GM12872 (cell line): Measurements from ENCODE around the gene ATP5F1E.

Experiments
- TF ChIP-seq, protein P1 (sequence below): IDR thresholded peaks from 3 replicates; pipeline ENCODE4 v1.5.1; 2011; ENCODE audit warnings: low read depth, mild to moderate bottlenecking, low read length, moderate library complexity; ENCODE audit not compliant: insufficient read depth

The ATP5F1E gene

DNA sequence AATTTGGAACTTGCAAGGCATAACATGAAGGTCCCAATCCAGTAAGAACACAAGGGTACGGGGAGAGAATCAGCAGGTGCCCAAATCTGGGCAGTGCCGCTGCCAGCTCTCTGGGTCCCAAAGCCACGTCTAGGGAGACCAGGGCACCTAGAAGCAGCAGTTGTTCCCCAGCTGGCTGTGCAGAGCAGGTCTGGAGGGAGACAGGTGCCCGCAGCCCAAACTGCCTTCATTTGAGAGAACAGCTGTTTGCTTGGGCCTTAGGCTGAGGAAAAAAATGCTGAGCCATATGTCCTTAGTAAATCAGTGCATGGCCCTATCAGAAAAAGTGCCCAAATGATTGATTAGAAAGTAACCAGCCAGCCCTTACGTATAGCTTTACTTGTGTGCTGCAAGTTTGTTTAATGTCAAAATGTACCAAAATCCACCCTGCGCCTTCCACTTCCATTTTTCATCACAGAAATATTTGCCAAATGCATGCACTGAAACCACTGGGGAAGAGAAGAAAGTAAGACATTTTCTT lies 19.6 kb upstream of the ATP5F1E start:
- TF ChIP-seq, protein P1, sequence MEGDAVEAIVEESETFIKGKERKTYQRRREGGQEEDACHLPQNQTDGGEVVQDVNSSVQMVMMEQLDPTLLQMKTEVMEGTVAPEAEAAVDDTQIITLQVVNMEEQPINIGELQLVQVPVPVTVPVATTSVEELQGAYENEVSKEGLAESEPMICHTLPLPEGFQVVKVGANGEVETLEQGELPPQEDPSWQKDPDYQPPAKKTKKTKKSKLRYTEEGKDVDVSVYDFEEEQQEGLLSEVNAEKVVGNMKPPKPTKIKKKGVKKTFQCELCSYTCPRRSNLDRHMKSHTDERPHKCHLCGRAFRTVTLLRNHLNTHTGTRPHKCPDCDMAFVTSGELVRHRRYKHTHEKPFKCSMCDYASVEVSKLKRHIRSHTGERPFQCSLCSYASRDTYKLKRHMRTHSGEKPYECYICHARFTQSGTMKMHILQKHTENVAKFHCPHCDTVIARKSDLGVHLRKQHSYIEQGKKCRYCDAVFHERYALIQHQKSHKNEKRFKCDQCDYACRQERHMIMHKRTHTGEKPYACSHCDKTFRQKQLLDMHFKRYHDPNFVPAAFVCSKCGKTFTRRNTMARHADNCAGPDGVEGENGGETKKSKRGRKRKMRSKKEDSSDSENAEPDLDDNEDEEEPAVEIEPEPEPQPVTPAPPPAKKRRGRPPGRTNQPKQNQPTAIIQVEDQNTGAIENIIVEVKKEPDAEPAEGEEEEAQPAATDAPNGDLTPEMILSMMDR: no peak

DNA sequence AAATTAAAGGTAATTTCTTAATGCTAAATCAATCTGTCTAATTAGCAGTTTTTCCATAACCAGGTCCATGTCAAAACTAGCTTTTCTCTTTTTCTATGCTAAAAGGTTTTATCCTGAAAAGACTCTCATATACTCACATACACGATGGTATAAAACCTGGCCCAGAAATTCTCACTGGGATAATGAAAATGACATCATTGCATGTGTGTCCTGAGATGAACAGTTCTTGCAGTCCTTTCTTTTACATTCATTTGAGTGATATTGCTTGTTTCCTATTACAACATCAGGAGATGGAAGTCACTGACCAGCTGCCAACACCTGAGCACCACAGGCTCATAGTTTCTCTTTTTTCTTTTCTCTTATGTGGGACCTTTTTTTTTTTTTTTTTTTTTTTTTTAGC lies 18.3 kb upstream of the ATP5F1E start:
- TF ChIP-seq, protein P1: no peak

DNA sequence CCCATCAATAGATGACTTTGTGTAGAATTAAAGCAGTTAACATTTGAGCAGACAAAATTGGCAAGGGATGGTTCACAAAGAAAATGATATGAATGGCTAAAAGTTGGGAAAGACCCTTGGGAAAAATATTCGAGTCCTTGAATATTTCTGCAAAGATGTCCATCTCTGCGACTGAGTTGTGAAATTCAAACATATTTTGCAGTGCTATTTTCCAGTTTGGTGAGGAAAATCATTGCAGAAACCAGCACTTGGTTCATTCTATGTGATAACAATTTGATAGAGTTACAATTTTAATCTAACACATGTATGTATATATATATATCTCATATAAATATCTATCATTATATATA lies 16.5 kb upstream of the ATP5F1E start:
- TF ChIP-seq, protein P1: no peak

DNA sequence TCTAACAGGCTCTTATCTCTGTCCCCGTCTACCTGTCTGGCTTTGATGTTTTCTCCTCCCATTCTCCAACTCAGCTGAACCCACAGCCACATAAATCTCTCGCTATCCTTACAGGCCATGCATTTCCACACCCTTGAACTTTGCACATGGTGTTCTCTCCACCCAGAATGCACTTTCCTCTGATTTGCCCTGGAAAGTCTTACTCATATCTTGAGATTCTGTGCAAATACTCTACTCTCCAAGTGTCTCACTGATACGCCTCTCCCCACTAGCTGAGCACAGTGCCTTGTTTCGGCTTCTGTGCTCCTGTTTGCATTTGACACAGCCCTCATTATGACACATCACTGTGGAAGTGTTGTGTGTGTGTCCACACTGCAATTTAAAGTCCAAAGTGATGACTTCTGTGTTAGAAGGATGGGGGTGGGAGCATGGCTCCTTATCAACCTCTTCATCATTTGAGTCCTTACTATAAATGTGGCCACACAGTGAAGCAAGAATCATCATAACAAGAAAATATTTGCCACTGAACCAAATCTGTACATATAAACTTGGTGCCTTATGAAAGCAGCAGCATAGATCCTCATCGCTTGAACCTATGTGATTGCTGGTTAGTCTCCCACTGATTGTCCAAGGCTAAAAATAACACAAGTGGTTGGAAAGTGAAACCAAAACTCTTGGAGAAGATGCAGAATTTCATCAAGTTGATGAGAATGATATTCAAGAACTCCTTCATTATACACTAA lies 16.0 kb upstream of the ATP5F1E start:
- TF ChIP-seq, protein P1: no peak

DNA sequence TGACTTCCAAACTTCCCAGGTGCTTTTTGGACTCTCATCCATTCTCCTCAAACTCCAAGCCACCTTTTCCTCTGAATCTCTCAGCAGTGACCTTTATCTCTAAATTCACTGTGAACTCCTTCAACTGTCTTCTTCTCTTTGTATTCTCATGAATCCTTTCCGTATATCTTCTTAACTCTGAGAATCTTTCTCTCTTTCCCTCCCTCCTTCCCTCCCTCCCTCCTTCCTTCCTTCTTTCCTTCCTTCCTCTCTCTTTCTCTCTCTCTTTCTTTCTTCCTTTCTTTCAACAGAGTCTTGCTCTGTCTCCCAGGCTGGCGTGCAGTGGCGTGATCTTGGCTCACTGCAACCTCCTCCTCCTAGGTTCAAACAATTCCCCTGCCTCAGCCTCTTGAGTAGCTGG lies 14.7 kb upstream of the ATP5F1E start:
- TF ChIP-seq, protein P1: no peak

DNA sequence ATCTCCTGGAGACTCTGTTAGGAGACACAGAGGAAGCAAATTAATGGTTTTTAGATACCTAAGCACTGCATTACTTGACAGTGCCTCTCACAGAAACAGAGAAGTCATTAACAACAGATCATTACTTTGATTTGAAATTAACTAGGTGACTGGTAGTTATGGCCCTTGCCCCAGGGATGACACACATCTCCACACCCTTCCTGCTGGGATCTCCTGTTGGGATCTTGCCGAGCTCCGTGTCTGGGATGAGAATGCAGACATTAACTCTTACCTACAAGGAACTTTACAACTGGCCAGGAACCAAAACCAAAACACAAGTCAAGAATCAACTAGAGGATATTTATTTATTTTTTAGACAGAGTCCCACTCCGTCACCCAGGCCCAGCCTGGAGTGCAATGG lies 12.7 kb upstream of the ATP5F1E start:
- TF ChIP-seq, protein P1: no peak

DNA sequence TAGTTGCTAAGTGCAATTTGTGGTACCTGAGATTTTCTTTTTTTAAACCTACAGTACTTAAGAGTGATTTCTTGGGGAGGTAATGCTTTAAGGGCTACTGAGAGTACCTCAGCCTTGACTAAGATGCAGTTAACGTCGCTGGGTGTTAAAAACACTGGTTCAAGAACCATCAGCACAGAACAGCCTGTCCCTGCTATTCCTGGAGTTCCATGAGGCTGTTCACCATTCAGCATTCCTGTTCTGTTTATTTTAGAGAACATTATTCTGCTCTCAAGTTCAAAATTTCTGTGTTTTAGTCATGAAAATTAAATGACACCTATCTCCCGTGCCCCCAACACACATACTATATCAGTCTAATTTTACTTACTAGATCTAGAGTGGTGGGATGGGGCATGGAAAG lies 12.2 kb upstream of the ATP5F1E start:
- TF ChIP-seq, protein P1: no peak
